WTC11 (cell line): ENCODE results near the gene ADAMTS2. TPM values are rescaled to one million over a fixed set of nuclear protein-coding genes. Genes with fewer than 3 reads are reported as not detected.

ENCODE experiments used
- ATAC-seq: fragments of 200-7000 bp; cut with Tn5 transposase; 2 replicates; pipeline ENCODE4 v1.10.0; 2021; ENCODE audit warnings: mild to moderate bottlenecking, moderate library complexity
- CTCF ChIA-PET: fragments of 300-600 bp; sonication (Branson Sonifier 250); formaldehyde crosslinking; loops from one replicate; lab custom pipeline; 2021; ENCODE audit warnings: antibody characterized with exemption; lab: Charles Lee
- POLR2A ChIA-PET: fragments of 350-600 bp; sonication (Branson Sonifier 250); formaldehyde crosslinking; loops from one replicate; lab custom pipeline; 2021; ENCODE audit warnings: antibody characterized with exemption; lab: Charles Lee
- DNase-seq: peaks from one replicate; pipeline ENCODE4 v3.0.0; 2021; ENCODE audit warnings: low spot score
- H3K27ac Mint-ChIP-seq: 2 replicates; pipeline ENCODE4 v1.8.0; 2021; ENCODE audit warnings: mixed read lengths
- H3K27me3 Mint-ChIP-seq: 2 replicates; pipeline ENCODE4 v1.8.0; 2021; ENCODE audit warnings: low read depth, mild to moderate bottlenecking, moderate library complexity, mixed read lengths
- H3K36me3 Mint-ChIP-seq: 2 replicates; pipeline ENCODE4 v1.8.0; 2021; ENCODE audit warnings: mixed read lengths
- H3K4me1 Mint-ChIP-seq: 2 replicates; pipeline ENCODE4 v1.8.0; 2022; ENCODE audit warnings: mixed read lengths
- H3K4me3 Mint-ChIP-seq: 2 replicates; pipeline ENCODE4 v1.8.0; 2021; ENCODE audit warnings: mild to moderate bottlenecking, moderate library complexity, mixed read lengths
- H3K9me3 Mint-ChIP-seq: 2 replicates; pipeline ENCODE4 v1.8.0; 2021; ENCODE audit warnings: mixed read lengths
- CTCF ChIP-seq: fragments of 200-600 bp; IDR thresholded peaks from 2 replicates; pipeline ENCODE4 v1.8.0; 2022; ENCODE audit warnings: antibody characterized with exemption
- ESRRA ChIP-seq: sonication (generic); formaldehyde crosslinking; IDR thresholded peaks from 2 replicates; pipeline ENCODE4 v1.8.1; 2022; ENCODE audit warnings: mild to moderate bottlenecking, missing genetic modification reagents, borderline replicate concordance
- GTF2I ChIP-seq: fragments of 250-450 bp; sonication (Bioruptor Pico); conservative IDR thresholded peaks from 2 replicates; pipeline ENCODE4 v1.4.0; 2021; ENCODE audit warnings: mild to moderate bottlenecking
- HMGXB4 ChIP-seq: sonication (generic); formaldehyde crosslinking; IDR thresholded peaks from 2 replicates; pipeline ENCODE4 v1.8.1; 2023; ENCODE audit warnings: mild to moderate bottlenecking, moderate library complexity, missing genetic modification reagents
- NFYB ChIP-seq: sonication (generic); formaldehyde crosslinking; conservative IDR thresholded peaks from 2 replicates; pipeline ENCODE4 v1.8.0; 2022; ENCODE audit warnings: low read depth, missing genetic modification reagents
- NR3C1 ChIP-seq: sonication (generic); formaldehyde crosslinking; conservative IDR thresholded peaks from 2 replicates; pipeline ENCODE4 v1.8.1; 2023; ENCODE audit warnings: low read depth, mild to moderate bottlenecking, missing genetic modification reagents
- OVOL2 ChIP-seq: fragments of 250-450 bp; sonication (Bioruptor Pico); IDR thresholded peaks from 2 replicates; pipeline ENCODE4 v1.9.0; 2021; ENCODE audit warnings: mild to moderate bottlenecking, borderline replicate concordance
- PREB ChIP-seq: sonication (generic); formaldehyde crosslinking; IDR thresholded peaks from 2 replicates; pipeline ENCODE4 v1.8.1; 2022; ENCODE audit warnings: mild to moderate bottlenecking, missing genetic modification reagents, moderate library complexity, borderline replicate concordance
- SMAD4 ChIP-seq: sonication (generic); formaldehyde crosslinking; IDR thresholded peaks from 2 replicates; pipeline ENCODE4 v1.8.0; 2022; ENCODE audit warnings: mild to moderate bottlenecking, missing genetic modification reagents
- ZNF263 ChIP-seq: sonication (generic); formaldehyde crosslinking; IDR thresholded peaks from 2 replicates; pipeline ENCODE4 v1.8.1; 2022; ENCODE audit warnings: low read depth, mild to moderate bottlenecking, moderate library complexity, missing genetic modification reagents
- ZNF425 ChIP-seq: fragments of 250-450 bp; sonication (Bioruptor Pico); conservative IDR thresholded peaks from 2 replicates; pipeline ENCODE4 v1.9.0; 2021; ENCODE audit warnings: mild to moderate bottlenecking
- total RNA-seq: library from RNA; stranded (reverse); gene quantifications from 3 replicates; pipeline ENCODE4 v1.2.3, GENCODE V29; 2021

The ADAMTS2 gene
- total RNA-seq, 1 experiment from 2014 or later: 11.2 TPM

GRCh38 chr5:179166886-179167841 is 178.1 kb downstream of the ADAMTS2 start:
- Mint-ChIP-seq H3K27ac (no peak overlapping the region), H3K36me3 (peaks cover 8% of the 10 kb centered on the region), H3K9me3 (peaks cover 17% of the 10 kb centered on the region), H3K4me1 (no peaks in the 10 kb centered on the region), H3K4me3 (peak overlapping the region; percentile 40; the same call in 1 of the 2 replicates), H3K27me3 (no peaks in the 10 kb centered on the region; the same call in 1 of the 2 replicates)
- ATAC-seq (peak; percentile 89), DNase-seq (peak; percentile 74)
- POLR2A ChIA-PET: interaction anchor here (1.2 kb wide), 1 partner anchor 94 kb away, joined by 3 read pairs; no protein-coding TSS in a partner anchor
- TF ChIP-seq CTCF: peak; percentile 90
- TF ChIP-seq HMGXB4: peak; percentile 35; the same call in 1 of the 2 replicates
- peak; percentile 52; the same call in 1 of the 2 replicates for TF ChIP-seq GTF2I
- no peak for TF ChIP-seq NFYB (CRISPR knock-in tag)
- CTCF ChIA-PET: interaction anchor here (0.5 to 3.5 kb wide), 7 partner anchors 94 to 303 kb away, joined by 3 to 38 read pairs (median 3); partner anchors contain the start of gene ZFP2

GRCh38 chr5:179166171-179166885 is 178.9 kb downstream of the ADAMTS2 start:
- TF ChIP-seq SMAD4 (CRISPR knock-in tag) (no peak), NR3C1 (no peak), ZNF425 (CRISPR knock-in tag) (no peak), ESRRA (no peak), ZNF263 (CRISPR knock-in tag) (no peak), OVOL2 (CRISPR knock-in tag) (no peak), PREB (no peak)
- Mint-ChIP-seq H3K4me3 (no peak overlapping the region), H3K36me3 (peaks cover 11% of the 10 kb centered on the region), H3K27ac (no peak overlapping the region), H3K9me3 (peaks cover 25% of the 10 kb centered on the region), H3K4me1 (no peaks in the 10 kb centered on the region), H3K27me3 (no peaks in the 10 kb centered on the region; the same call in 1 of the 2 replicates)
- CTCF ChIA-PET: interaction anchor here (0.6 to 3.5 kb wide), 5 partner anchors 36 to 327 kb away, joined by 3 to 38 read pairs (median 5); no protein-coding TSS in a partner anchor
- ATAC-seq: no peak; the same call in 1 of the 2 replicates
- POLR2A ChIA-PET: interaction anchor here (1.2 kb wide), 1 partner anchor 95 kb away, joined by 3 read pairs; no protein-coding TSS in a partner anchor
- peak; percentile 15 for DNase-seq
